ENCODE results near the gene NBDY. TPM values are rescaled to one million over a fixed set of nuclear protein-coding genes. Genes with fewer than 3 reads are reported as not detected.

Gene NBDY
- total RNA-seq, 2 experiments from 2014 or later: 25.0 to 28.3 TPM

- ATAC-seq (ENCODE audit: poor library complexity): peak; percentile 65
- Histone ChIP-seq H3K9me3 (ENCODE audit: control insufficient read depth in 1 of 2, insufficient read depth in 1 of 2, low read length in 2 of 2) (no peaks in the 10 kb centered on the region), H3K27ac (ENCODE audit: low read depth in 1 of 2, low read length in 2 of 2) (peak overlapping the region; percentile 70 to 79), H3K36me3 (ENCODE audit: insufficient read depth, low read length) (peaks cover 6% of the 10 kb centered on the region), H3K4me3 (ENCODE audit: low read length) (peak overlapping the region; percentile 46), H3K4me1 (ENCODE audit: insufficient read depth, low read length) (peaks cover 29% of the 10 kb centered on the region), H3K27me3 (ENCODE audit: control insufficient read depth in 1 of 2, insufficient read depth in 2 of 2, low read length in 2 of 2) (no peaks in the 10 kb centered on the region)
- Mint-ChIP-seq H3K9me3 (no peaks in the 10 kb centered on the region), H3K4me3 (peak overlapping the region; percentile 78), H3K36me3 (ENCODE audit: low read depth) (peaks cover 12% of the 10 kb centered on the region), H3K27me3 (no peaks in the 10 kb centered on the region), H3K4me1 (ENCODE audit: low read depth) (peaks cover 58% of the 10 kb centered on the region), H3K27ac (peak overlapping the region; percentile 97)
- peak in 6 of 14 experiments; percentile 28 to 81 (median 56) for DNase-seq
- POLR2A ChIA-PET: interaction anchor here (0.9 to 1.2 kb wide), 3 partner anchors 11 to 165 kb away, joined by 3 to 6 read pairs (median 4); no protein-coding TSS in a partner anchor
- CTCF ChIA-PET: no interaction called here
- intact Hi-C loops (cut with DNase I, micrococcal nuclease): no loop called here
- TF ChIP-seq CTCF (IDR thresholded peaks at IDR 0.05): no peak
Observed at GRCh38 chrX:56812515-56813105, 83.6 kb downstream of the NBDY start.

GRCh38 chrX:56813318-56813837 is 84.3 kb downstream of the NBDY start:
- Histone ChIP-seq H3K27me3 (ENCODE audit: control insufficient read depth in 1 of 2, insufficient read depth in 2 of 2, low read length in 2 of 2) (no peaks in the 10 kb centered on the region), H3K9me3 (ENCODE audit: control insufficient read depth in 1 of 2, insufficient read depth in 1 of 2, low read length in 2 of 2) (no peaks in the 10 kb centered on the region), H3K36me3 (ENCODE audit: insufficient read depth, low read length) (peaks cover 6% of the 10 kb centered on the region), H3K27ac (ENCODE audit: low read depth in 1 of 2, low read length in 2 of 2) (peak overlapping the region; percentile 70 to 79), H3K4me3 (ENCODE audit: low read length) (peak overlapping the region; percentile 46), H3K4me1 (ENCODE audit: insufficient read depth, low read length) (peaks cover 29% of the 10 kb centered on the region)
- ChIA-PET CTCF (no interaction called here), POLR2A (interaction anchor here (1.0 to 1.2 kb wide), 2 partner anchors 12 to 165 kb away, joined by 4 to 6 read pairs; no protein-coding TSS in a partner anchor)
- ATAC-seq (ENCODE audit: poor library complexity): peak; percentile 75
- H3K9me3 Mint-ChIP-seq: no peaks in the 10 kb centered on the region
- DNase-seq: peak in 12 of 14 experiments; percentile 20 to 82 (median 43)
- H3K4me3 Mint-ChIP-seq: peak overlapping the region; percentile 78
- peaks cover 12% of the 10 kb centered on the region for H3K36me3 Mint-ChIP-seq (ENCODE audit: low read depth)
- intact Hi-C loops (cut with DNase I, micrococcal nuclease): no loop called here
- H3K27me3 Mint-ChIP-seq: no peaks in the 10 kb centered on the region
- no peak for TF ChIP-seq CTCF (IDR thresholded peaks at IDR 0.05)
- H3K4me1 Mint-ChIP-seq (ENCODE audit: low read depth): peaks cover 57% of the 10 kb centered on the region
- H3K27ac Mint-ChIP-seq: peak overlapping the region; percentile 97

- Mint-ChIP-seq H3K4me3 (no peak overlapping the region), H3K27me3 (no peaks in the 10 kb centered on the region), H3K4me1 (ENCODE audit: low read depth) (peaks cover 25% of the 10 kb centered on the region), H3K27ac (no peak overlapping the region), H3K36me3 (ENCODE audit: low read depth) (peaks cover 19% of the 10 kb centered on the region), H3K9me3 (no peaks in the 10 kb centered on the region)
- no peaks in the 10 kb centered on the region for H3K27me3 ChIP-seq (ENCODE audit: control insufficient read depth in 1 of 2, insufficient read depth in 2 of 2, low read length in 2 of 2)
- DNase-seq (no peak), ATAC-seq (ENCODE audit: poor library complexity) (no peak)
- peaks cover 15% of the 10 kb centered on the region for H3K4me1 ChIP-seq (ENCODE audit: insufficient read depth, low read length)
- H3K36me3 ChIP-seq (ENCODE audit: insufficient read depth, low read length): peaks cover 6% of the 10 kb centered on the region
- ChIA-PET CTCF (no interaction called here), POLR2A (no interaction called here)
- no peak overlapping the region for H3K27ac ChIP-seq (ENCODE audit: low read depth in 1 of 2, low read length in 2 of 2)
- intact Hi-C loops (cut with DNase I, micrococcal nuclease): no loop called here
- H3K4me3 ChIP-seq (ENCODE audit: low read length): no peak overlapping the region
- H3K9me3 ChIP-seq (ENCODE audit: control insufficient read depth in 1 of 2, insufficient read depth in 1 of 2, low read length in 2 of 2): no peaks in the 10 kb centered on the region
- no peak for TF ChIP-seq CTCF (IDR thresholded peaks at IDR 0.05)
Observed at GRCh38 chrX:56817179-56817578, 88.1 kb downstream of the NBDY start.
